BJ (cell line): Measurements from ENCODE around the gene ERG. TPM values are rescaled to one million over a fixed set of nuclear protein-coding genes. Genes with fewer than 3 reads are reported as not detected.

Experiments
- CTCF ChIA-PET: fragments of 350-600 bp; formaldehyde crosslinking; extraction: SDS; loops from one replicate; lab custom pipeline; 2021; ENCODE audit warnings: antibody characterized with exemption, inconsistent platforms; lab: Yijun Ruan, JAX
- POLR2A ChIA-PET: fragments of 300-600 bp; sonication (Branson Sonifier 250); formaldehyde crosslinking; extraction: SDS; loops from one replicate; lab custom pipeline; 2021; ENCODE audit warnings: antibody characterized with exemption; lab: Charles Lee
- DNase-seq: peaks from one replicate; pipeline ENCODE4 v3.0.0-alpha.2; 2011; ENCODE audit warnings: low read depth
- H3K27me3 ChIP-seq: 2 replicates; pipeline ENCODE4 v1.6.0; 2011; ENCODE audit warnings: low read length; ENCODE audit not compliant: control insufficient read depth, insufficient read depth
- H3K36me3 ChIP-seq: 2 replicates; pipeline ENCODE4 v1.5.1; 2011; ENCODE audit warnings: low read length; ENCODE audit not compliant: control insufficient read depth, insufficient read depth
- H3K4me3 ChIP-seq: 2 replicates; pipeline ENCODE4 v1.5.1; 2011; ENCODE audit warnings: low read depth, mild to moderate bottlenecking, control low read depth, low read length
- CTCF ChIP-seq: IDR thresholded peaks from 2 replicates; pipeline ENCODE4 v1.5.1; 2011; ENCODE audit warnings: low read depth, mild to moderate bottlenecking, control low read depth, inconsistent platforms, low read length, moderate library complexity; ENCODE audit not compliant: insufficient read depth
- polyA plus RNA-seq: library from polyadenylated mRNA; depleted of rRNA; stranded (reverse); fragments of >200 nt; gene quantifications from 2 replicates; pipeline ENCODE4 v1.2.3, GENCODE V29; 2011

The ERG gene
- polyA plus RNA-seq, 1 experiment = not detected

- Histone ChIP-seq H3K4me3 (no peak overlapping the region), H3K27me3 (no peaks in the 10 kb centered on the region), H3K36me3 (no peaks in the 10 kb centered on the region)
- TF ChIP-seq CTCF = no peak
- ChIA-PET POLR2A (no interaction called here), CTCF (interaction anchor here (1.0 to 3.1 kb wide), 2 partner anchors 11 to 14 kb away, joined by 3 to 13 read pairs; no protein-coding TSS in a partner anchor)
- DNase-seq = no peak
Measured at GRCh38 chr21:38341546-38342012, 156.7 kb downstream of the ERG start.

- Histone ChIP-seq H3K27me3 (no peaks in the 10 kb centered on the region), H3K36me3 (no peaks in the 10 kb centered on the region), H3K4me3 (no peak overlapping the region)
- no peak for TF ChIP-seq CTCF
- ChIA-PET POLR2A (no interaction called here), CTCF (interaction anchor here (0.8 to 1.2 kb wide), 2 partner anchors 16 to 181 kb away, joined by 3 read pairs; no protein-coding TSS in a partner anchor)
- no peak for DNase-seq
Measured at GRCh38 chr21:38340131-38340530, 158.1 kb downstream of the ERG start.

GRCh38 chr21:38337793-38338192 lies 160.5 kb downstream of the ERG start:
- DNase-seq = no peak
- ChIA-PET POLR2A (no interaction called here), CTCF (interaction anchor here (1.3 to 1.9 kb wide), 2 partner anchors 15 to 18 kb away, joined by 5 to 13 read pairs; no protein-coding TSS in a partner anchor)
- TF ChIP-seq CTCF = no peak
- no peak overlapping the region for H3K4me3 ChIP-seq
- no peaks in the 10 kb centered on the region for H3K27me3 ChIP-seq
- no peaks in the 10 kb centered on the region for H3K36me3 ChIP-seq

- no peak for TF ChIP-seq CTCF
- H3K4me3 ChIP-seq = no peak overlapping the region
- ChIA-PET POLR2A (no interaction called here), CTCF (interaction anchor here (0.7 to 5.2 kb wide), 3 partner anchors 9 to 117 kb away, joined by 3 to 26 read pairs (median 14); no protein-coding TSS in a partner anchor)
- H3K36me3 ChIP-seq = no peaks in the 10 kb centered on the region
- no peak for DNase-seq
- H3K27me3 ChIP-seq = no peaks in the 10 kb centered on the region
Measured at GRCh38 chr21:38334866-38335265, 163.4 kb downstream of the ERG start.

- no peaks in the 10 kb centered on the region for H3K27me3 ChIP-seq
- no peaks in the 10 kb centered on the region for H3K36me3 ChIP-seq
- DNase-seq = no peak
- ChIA-PET CTCF (interaction anchor here (1.5 to 5.2 kb wide), 4 partner anchors 10 to 116 kb away, joined by 8 to 26 read pairs (median 14); no protein-coding TSS in a partner anchor), POLR2A (no interaction called here)
- no peak overlapping the region for H3K4me3 ChIP-seq
- TF ChIP-seq CTCF = peak; percentile 28; the same call in 1 of the 2 replicates
Measured at GRCh38 chr21:38333301-38334272, 164.7 kb downstream of the ERG start.
